ENCODE data around the gene ZDHHC18. TPM values are rescaled to one million over a fixed set of nuclear protein-coding genes. Genes with fewer than 3 reads are reported as not detected.
"Not testable (repeated sequence)": the region's sequence is repeated elsewhere in the genome, so short reads cannot be mapped to it uniquely, and the experiment has no call there.

ZDHHC18 gene
- total RNA-seq, 1 donor from 2014 or later = 21.2 TPM

DNA sequence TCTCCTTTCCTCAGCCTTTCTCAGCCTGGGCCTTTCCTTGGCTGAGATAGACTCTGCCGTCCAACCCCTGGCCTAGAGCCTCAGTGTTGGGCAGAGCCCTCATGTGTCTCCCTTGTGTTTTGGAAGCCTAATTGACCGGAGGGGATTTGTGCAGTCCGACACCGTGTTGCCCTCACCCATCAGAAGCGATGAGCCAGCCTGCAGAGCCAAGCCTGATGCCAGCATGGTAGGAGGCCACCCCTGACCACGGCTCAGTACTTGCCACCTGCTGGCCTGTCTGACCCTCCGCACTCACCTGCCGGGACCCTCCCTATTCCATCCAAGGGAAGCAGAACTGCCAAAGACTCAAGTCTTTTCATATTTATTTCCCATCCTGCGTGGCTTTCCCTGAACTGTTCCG lies 27.1 kb downstream of the ZDHHC18 start:
- DNase-seq (ENCODE audit: low spot score) = no peak
- intact Hi-C loops (cut with DNase I) = no loop called here
- no peak for ATAC-seq

DNA sequence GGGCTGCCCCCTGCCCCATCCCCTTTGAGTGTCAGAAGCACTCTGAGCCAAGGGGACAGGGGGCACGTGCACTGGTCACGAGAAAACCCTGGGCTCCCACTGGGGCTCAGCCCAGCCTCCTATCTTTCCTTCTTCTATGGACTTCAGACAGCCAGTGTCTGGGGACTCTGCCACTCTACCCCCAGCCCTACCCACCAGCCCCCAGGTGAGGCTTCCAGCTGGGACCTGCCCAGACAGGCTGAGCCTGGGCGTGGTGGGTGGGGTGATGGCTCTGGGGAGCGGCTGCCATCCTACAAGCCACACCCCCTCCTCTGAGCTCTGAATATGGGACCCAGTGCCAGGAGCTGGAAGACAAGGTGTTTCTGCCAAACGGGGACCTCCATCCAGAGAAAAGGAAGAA lies 28.4 kb downstream of the ZDHHC18 start:
- ATAC-seq = no peak
- intact Hi-C loops (cut with DNase I) = no loop called here
- DNase-seq (ENCODE audit: low spot score) = no peak

DNA sequence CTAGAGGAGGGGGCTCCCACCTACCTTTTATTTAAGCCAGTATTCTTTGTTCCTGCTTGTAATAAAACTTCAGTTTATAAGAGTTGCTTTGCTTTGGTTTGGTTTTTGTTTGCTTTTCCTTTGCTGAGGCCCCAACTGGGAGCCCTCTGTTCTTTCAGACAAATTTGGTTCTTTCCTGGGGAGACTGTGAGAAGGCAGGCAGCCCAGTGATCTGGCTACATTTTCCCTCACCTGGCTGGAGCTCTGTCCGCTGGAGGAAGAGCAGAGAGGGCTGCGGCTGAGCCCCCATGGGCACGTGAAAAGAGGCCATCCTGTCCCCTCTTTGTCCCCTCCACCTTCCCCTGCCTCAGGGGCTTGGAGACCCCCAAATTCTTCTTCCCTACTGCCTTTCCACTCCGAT lies 29.1 kb downstream of the ZDHHC18 start:
- DNase-seq (ENCODE audit: low spot score) (no peak), ATAC-seq (no peak)
- intact Hi-C loops (cut with DNase I) = no loop called here

DNA sequence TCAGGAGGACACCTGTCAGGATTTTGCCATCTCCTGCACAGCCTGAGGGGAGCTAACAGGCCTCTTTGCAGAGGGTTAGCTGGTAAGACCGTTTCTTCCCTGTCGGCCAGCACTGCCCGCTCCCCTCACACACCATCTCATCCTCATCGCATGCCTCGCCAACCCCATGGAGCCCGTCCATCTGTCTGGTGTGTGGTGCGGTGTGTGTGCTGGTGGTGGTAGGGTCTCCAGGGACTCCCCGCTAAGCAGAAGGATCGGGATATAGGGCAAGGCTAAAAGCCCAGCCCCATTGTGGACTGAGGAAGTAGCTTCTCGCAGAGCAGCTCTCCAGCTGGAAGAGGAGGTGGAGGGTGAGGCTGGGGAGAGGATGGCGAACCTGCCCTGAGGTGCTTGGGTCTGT lies 29.7 kb downstream of the ZDHHC18 start:
- intact Hi-C loops (cut with DNase I) = no loop called here
- ATAC-seq = no peak
- no peak for DNase-seq (ENCODE audit: low spot score)

DNA sequence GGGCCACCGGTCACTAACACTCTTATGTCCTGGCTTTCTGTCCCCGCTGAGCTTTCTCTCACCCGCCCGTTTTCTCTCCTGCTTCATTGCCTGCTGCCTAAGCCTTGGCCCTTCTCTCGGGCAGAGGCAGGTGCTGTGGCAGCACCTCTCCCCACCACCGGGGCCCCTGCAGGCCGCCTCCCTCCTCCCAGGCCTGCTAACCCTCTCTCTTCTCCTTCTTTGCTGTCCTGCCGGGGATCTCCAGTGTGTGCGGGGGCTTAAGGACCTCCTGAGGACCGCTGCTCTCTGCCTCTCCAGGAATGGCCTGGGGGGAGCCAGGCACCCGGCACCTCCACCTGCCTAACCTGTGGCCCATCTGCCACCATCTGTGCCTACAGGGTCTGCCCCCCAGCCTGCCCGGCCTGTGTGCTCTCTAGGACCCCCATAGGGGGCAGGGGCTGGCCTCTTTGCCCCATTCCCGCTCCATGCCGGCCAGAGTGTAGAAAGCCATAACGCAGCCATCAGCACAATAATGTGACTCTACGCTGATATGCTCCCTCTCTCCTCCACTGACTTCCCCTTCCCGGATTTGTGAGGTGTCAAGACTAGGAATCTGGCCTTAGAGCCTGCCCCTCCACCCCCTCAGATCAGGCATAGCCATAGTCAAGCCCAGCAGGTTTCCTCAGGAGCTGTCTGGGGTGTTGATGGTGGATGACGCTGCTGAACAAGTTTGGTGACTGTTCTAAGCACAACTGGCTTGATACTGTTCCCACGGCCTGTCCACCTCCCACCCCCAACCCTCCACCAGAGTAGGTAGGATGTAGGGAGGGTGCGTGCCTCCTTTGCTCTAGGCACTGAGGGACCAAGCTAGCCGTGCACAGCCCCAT lies 30.3 kb downstream of the ZDHHC18 start:
- intact Hi-C loops (cut with DNase I) = no loop called here
- DNase-seq (ENCODE audit: low spot score) (no peak), ATAC-seq (no peak)

DNA sequence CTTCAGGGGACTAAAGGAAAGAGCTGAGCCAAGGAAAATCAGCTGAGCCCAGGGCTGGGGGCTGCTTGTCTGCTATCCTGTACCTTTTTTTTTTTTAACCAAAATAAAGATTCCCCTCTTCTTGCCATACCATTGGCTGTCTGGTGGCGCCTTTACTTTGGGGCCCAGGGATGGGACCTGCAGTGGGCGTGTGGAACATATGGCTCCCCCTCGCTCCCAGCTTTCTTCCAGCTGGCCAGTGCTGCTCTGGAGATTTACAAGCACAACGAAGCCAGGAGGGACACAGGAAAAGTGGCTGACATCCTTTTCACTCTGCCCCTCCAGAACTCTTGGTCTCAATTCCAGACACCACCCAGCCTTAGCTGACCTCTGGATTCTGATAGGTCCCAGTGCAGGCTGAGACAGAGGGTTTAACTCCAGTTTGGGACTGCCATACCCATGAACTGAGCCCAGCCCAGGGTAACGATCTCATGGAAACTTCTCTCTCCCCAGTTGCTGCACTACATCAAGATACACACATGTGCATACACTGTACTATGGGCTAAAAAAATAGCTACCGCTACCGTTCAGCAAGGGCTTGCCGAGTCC lies 31.1 kb downstream of the ZDHHC18 start:
- DNase-seq (ENCODE audit: low spot score) (no peak), ATAC-seq (no peak)
- intact Hi-C loops (cut with DNase I) = no loop called here

DNA sequence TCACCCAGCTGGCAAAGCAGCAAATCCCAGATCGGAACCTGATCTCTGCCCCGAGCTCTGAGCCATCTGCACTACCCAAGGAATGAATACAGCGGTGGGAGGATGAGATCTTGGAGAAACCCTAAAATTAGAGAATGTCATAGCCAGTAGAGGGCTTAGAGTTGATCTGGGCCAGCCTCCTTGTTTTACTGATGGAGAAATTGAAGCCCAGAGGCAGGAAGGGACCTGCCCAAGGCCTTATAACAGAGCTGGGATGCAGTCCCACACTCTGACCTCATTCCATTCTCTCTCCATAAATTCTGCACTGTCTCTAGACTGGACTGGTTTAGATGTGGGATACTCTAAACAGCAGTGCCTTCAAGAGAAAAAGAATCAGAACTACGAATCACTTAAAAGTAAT lies 31.7 kb downstream of the ZDHHC18 start:
- no peak for DNase-seq (ENCODE audit: low spot score)
- intact Hi-C loops (cut with DNase I) = no loop called here
- no peak for ATAC-seq

GRCh38 chr1:26858891-26859640 lies 32.6 kb downstream of the ZDHHC18 start:
- DNase-seq (ENCODE audit: low spot score) (no peak), ATAC-seq (no peak)
- intact Hi-C loops (cut with DNase I) = no loop called here

DNA sequence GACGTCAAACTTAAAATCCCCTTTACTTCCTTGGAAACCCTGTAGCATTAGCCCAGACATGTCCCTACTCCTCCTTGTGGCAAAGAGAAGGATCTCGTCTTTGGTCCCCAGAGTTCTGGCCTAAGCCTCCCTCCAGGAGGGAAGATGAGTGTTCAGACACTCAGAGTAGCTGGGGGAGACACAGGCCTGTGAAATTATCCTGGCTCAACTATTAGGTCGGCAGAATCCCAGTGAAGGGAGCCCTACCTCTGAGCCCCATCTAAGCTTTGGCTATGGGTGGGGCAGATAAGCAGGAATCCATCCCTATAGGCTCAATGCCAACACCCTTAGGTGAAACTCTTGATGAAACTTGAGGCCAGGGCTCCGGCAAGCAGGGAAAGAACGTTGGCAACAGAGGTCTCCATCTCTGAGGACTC lies 34.8 kb downstream of the ZDHHC18 start:
- no peak for ATAC-seq
- DNase-seq (ENCODE audit: low spot score) = no peak
- intact Hi-C loops (cut with DNase I) = no loop called here

DNA sequence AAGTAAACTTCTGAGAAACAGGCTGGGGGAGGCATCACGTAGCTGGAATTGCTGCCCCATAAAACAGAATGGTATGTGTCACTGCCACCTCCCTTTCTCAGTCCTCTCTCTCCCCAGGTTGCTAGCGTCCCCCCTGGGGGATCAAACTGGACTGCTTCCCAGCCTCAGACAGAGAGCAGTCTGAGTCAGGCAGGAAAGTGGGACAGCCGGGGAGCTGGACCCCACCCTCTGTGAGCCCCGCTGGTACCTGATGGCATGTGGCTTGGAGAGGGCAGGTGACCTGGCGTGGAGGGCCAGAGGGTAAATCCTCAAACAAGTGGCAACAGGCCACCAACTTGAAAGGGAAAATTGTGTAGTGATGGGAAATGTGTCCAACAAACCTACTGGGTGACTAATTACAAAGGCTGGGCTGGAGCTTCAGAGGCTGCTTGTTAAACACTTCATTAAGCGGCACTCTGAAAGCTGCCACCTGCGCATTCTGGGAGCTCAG lies 35.4 kb downstream of the ZDHHC18 start:
- intact Hi-C loops (cut with DNase I) = no loop called here
- DNase-seq (ENCODE audit: low spot score) (no peak), ATAC-seq (no peak)

DNA sequence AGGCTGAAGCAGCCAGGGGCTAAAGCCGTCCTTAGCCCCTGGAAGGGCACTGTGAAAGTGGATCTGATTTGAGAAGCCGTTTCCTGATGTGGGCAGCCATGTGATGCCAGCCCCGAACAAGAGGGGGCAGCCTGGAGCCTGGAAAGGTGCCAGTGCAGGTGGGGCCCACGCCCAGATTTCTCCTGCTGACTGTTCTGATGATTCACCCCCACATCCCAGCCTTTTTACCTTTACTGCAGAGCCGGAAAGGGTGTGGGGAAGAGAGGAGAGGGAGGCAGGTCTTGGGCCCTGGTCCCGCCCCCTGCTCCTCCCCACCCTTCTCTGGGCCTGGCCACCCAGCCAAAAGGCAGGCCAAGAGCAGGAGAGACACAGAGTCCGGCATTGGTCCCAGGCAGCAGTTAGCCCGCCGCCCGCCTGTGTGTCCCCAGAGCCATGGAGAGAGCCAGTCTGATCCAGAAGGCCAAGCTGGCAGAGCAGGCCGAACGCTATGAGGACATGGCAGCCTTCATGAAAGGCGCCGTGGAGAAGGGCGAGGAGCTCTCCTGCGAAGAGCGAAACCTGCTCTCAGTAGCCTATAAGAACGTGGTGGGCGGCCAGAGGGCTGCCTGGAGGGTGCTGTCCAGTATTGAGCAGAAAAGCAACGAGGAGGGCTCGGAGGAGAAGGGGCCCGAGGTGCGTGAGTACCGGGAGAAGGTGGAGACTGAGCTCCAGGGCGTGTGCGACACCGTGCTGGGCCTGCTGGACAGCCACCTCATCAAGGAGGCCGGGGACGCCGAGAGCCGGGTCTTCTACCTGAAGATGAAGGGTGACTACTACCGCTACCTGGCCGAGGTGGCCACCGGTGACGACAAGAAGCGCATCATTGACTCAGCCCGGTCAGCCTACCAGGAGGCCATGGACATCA lies 36.5 kb downstream of the ZDHHC18 start, which contains the start of gene SFN:
TSS of gene SFN (plus strand) at position 369 of the 904 bp plus-strand sequence. CDS start at position 433, 64 bp downstream.
- intact Hi-C loops (cut with DNase I) = no loop called here
- DNase-seq (ENCODE audit: low spot score) (no peak), ATAC-seq (no peak)

DNA sequence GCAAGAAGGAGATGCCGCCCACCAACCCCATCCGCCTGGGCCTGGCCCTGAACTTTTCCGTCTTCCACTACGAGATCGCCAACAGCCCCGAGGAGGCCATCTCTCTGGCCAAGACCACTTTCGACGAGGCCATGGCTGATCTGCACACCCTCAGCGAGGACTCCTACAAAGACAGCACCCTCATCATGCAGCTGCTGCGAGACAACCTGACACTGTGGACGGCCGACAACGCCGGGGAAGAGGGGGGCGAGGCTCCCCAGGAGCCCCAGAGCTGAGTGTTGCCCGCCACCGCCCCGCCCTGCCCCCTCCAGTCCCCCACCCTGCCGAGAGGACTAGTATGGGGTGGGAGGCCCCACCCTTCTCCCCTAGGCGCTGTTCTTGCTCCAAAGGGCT lies 37.2 kb downstream of the ZDHHC18 start:
- intact Hi-C loops (cut with DNase I) = no loop called here
- DNase-seq (ENCODE audit: low spot score) (no peak), ATAC-seq (no peak)

GRCh38 chr1:26864610-26865480 lies 38.4 kb downstream of the ZDHHC18 start:
- peak; percentile 99 for ATAC-seq
- DNase-seq (ENCODE audit: low spot score) = peak; percentile 97
- intact Hi-C loops (cut with DNase I) = no loop called here

GRCh38 chr1:26873097-26873496 lies 46.6 kb downstream of the ZDHHC18 start:
- DNase-seq (ENCODE audit: low spot score); ATAC-seq; intact Hi-C loops (cut with DNase I): not testable (repeated sequence)

GRCh38 chr1:26874896-26875295 lies 48.4 kb downstream of the ZDHHC18 start:
- no peak for ATAC-seq
- intact Hi-C loops (cut with DNase I) = no loop called here
- DNase-seq (ENCODE audit: low spot score) = no peak

GRCh38 chr1:26877326-26877725 lies 50.8 kb downstream of the ZDHHC18 start:
- ATAC-seq = no peak
- DNase-seq (ENCODE audit: low spot score) = no peak
- intact Hi-C loops (cut with DNase I) = no loop called here

GRCh38 chr1:26879793-26880192 lies 53.3 kb downstream of the ZDHHC18 start:
- DNase-seq (ENCODE audit: low spot score) (no peak), ATAC-seq (no peak)
- intact Hi-C loops (cut with DNase I) = no loop called here

GRCh38 chr1:26881611-26882010 lies 55.1 kb downstream of the ZDHHC18 start:
- ATAC-seq; intact Hi-C loops (cut with DNase I): not testable (repeated sequence)

More at GRCh38 chr1:26881611-26882010, 55.1 kb downstream of the ZDHHC18 start:
- DNase-seq (ENCODE audit: low spot score) = not testable (repeated sequence)

All from sciatic nerve (tissue), 2 donors.